Trophoblast cell (in vitro differentiated cells and primary cell): ENCODE results near the gene EGFL8.

Experiments
- DNase-seq, 2 donors: peaks; one replicate each; pipeline ENCODE4 v3.0.0-alpha.2; 2016
- H2AFZ ChIP-seq: 2 replicates; pipeline ENCODE4 v1.6.1; 2013; ENCODE audit warnings: low read length, moderate library complexity, mild to moderate bottlenecking; ENCODE audit not compliant: insufficient read depth, poor library complexity
- H2AK5ac ChIP-seq: 2 replicates; pipeline ENCODE4 v1.6.1; 2013; ENCODE audit warnings: mild to moderate bottlenecking, low read length
- H2BK120ac ChIP-seq: 2 replicates; pipeline ENCODE4 v1.6.1; 2013; ENCODE audit warnings: low read length, mild to moderate bottlenecking, moderate library complexity; ENCODE audit not compliant: insufficient read depth, poor library complexity
- H2BK12ac ChIP-seq: 2 replicates; pipeline ENCODE4 v1.6.1; 2013; ENCODE audit warnings: mild to moderate bottlenecking, low read length, moderate library complexity
- H2BK5ac ChIP-seq: 2 replicates; pipeline ENCODE4 v1.6.1; 2013; ENCODE audit warnings: low read length, low read depth, moderate library complexity, mild to moderate bottlenecking; ENCODE audit not compliant: poor library complexity
- H3K14ac ChIP-seq: 2 replicates; pipeline ENCODE4 v1.6.1; 2013; ENCODE audit warnings: mild to moderate bottlenecking, low read length
- H3K18ac ChIP-seq: 2 replicates; pipeline ENCODE4 v1.6.1; 2013; ENCODE audit warnings: mild to moderate bottlenecking, low read length
- H3K23ac ChIP-seq: 2 replicates; pipeline ENCODE4 v1.6.1; 2013; ENCODE audit warnings: low read length
- H3K27ac ChIP-seq: 2 replicates; pipeline ENCODE4 v1.5.1; 2013; ENCODE audit warnings: low read depth, mild to moderate bottlenecking, inconsistent platforms, low read length, moderate library complexity
- H3K27me3 ChIP-seq: 2 replicates; pipeline ENCODE4 v1.6.1; 2013; ENCODE audit warnings: inconsistent platforms, mild to moderate bottlenecking, low read length, moderate library complexity; ENCODE audit not compliant: insufficient read depth
- H3K36me3 ChIP-seq, 2 experiments: 1 replicate in 1 of 2; 2 replicates in 1 of 2; pipeline ENCODE4 v1.6.1; 2013; ENCODE audit warnings: low read length in 2 of 2, mild to moderate bottlenecking in 2 of 2, moderate library complexity in 1 of 2; ENCODE audit not compliant: insufficient read depth in 2 of 2, control insufficient read depth in 1 of 2
- H3K4ac ChIP-seq: 2 replicates; pipeline ENCODE4 v1.6.1; 2013; ENCODE audit warnings: low read depth, mild to moderate bottlenecking, low read length, moderate library complexity
- H3K4me1 ChIP-seq, 2 experiments: 1 replicate in 1 of 2; 2 replicates in 1 of 2; pipeline ENCODE4 v1.6.1; 2013; ENCODE audit warnings: low read length in 2 of 2, mild to moderate bottlenecking in 2 of 2, moderate library complexity in 1 of 2; ENCODE audit not compliant: insufficient read depth in 2 of 2, control insufficient read depth in 1 of 2
- H3K4me2 ChIP-seq: 2 replicates; pipeline ENCODE4 v1.6.1; 2013; ENCODE audit warnings: inconsistent platforms, mild to moderate bottlenecking, low read length, moderate library complexity
- H3K4me3 ChIP-seq: 2 replicates; pipeline ENCODE4 v1.5.1; 2013; ENCODE audit warnings: mild to moderate bottlenecking, low read depth, low read length, inconsistent platforms
- H3K79me1 ChIP-seq: one replicate; pipeline ENCODE4 v1.6.1; 2013; ENCODE audit warnings: low read length
- H3K79me2 ChIP-seq: 2 replicates; pipeline ENCODE4 v1.6.1; 2013; ENCODE audit warnings: low read length, mild to moderate bottlenecking; ENCODE audit not compliant: control insufficient read depth, insufficient read depth, poor library complexity
- H3K9ac ChIP-seq: 2 replicates; pipeline ENCODE4 v1.6.1; 2013; ENCODE audit warnings: mild to moderate bottlenecking, low read length
- H3K9me3 ChIP-seq: 2 replicates; pipeline ENCODE4 v1.6.1; 2013; ENCODE audit warnings: low read depth, mild to moderate bottlenecking, control low read depth, inconsistent platforms, low read length; ENCODE audit not compliant: insufficient read depth
- H4K12ac ChIP-seq: 2 replicates; pipeline ENCODE4 v1.6.1; 2013; ENCODE audit warnings: low read depth, mild to moderate bottlenecking, low read length, moderate library complexity
- H4K8ac ChIP-seq: 2 replicates; pipeline ENCODE4 v1.6.1; 2013; ENCODE audit warnings: low read depth, mild to moderate bottlenecking, low read length, moderate library complexity
- H4K91ac ChIP-seq: one replicate; pipeline ENCODE4 v1.6.1; 2013; ENCODE audit warnings: low read depth, mild to moderate bottlenecking, low read length, moderate library complexity
- WGBS: extraction: QIAGEN DNeasy Blood & Tissue Kit; methylation state at CpG from one replicate; pipeline ENCODE4 v1.1.7; 2013; ENCODE audit warnings: missing lambda C conversion rate; ENCODE audit not compliant: insufficient read length, insufficient coverage; ENCODE audit errors: extremely low coverage; 5-methylcytosine and 5-hydroxymethylcytosine counted together

The EGFL8 gene

GRCh38 chr6:32177183-32177787, 12.9 kb downstream of the EGFL8 start:
- peak overlapping the region; percentile 79 for H3K4me2 ChIP-seq
- peaks cover 10% of the 10 kb centered on the region for H3K79me2 ChIP-seq
- no peak overlapping the region for H3K23ac ChIP-seq
- peak overlapping the region; percentile 62 for H2BK5ac ChIP-seq
- H4K91ac ChIP-seq = peak overlapping the region; percentile 86
- H2AFZ ChIP-seq = peak overlapping the region; percentile 37
- peak overlapping the region; percentile 69 for H2AK5ac ChIP-seq
- H3K4me3 ChIP-seq = peak overlapping the region; percentile 45
- peaks cover 13 to 32% of the 10 kb centered on the region in 2 experiments for H3K4me1 ChIP-seq
- H3K27me3 ChIP-seq = no peaks in the 10 kb centered on the region
- peak overlapping the region; percentile 65 for H4K12ac ChIP-seq
- no peak for DNase-seq
- peak overlapping the region; percentile 55 for H3K18ac ChIP-seq
- no peak overlapping the region for H2BK12ac ChIP-seq
- peak overlapping the region; percentile 76 for H3K14ac ChIP-seq
- peaks cover 14% of the 10 kb centered on the region for H3K79me1 ChIP-seq
- peak overlapping the region; percentile 58 for H3K4ac ChIP-seq
- H4K8ac ChIP-seq = peak overlapping the region; percentile 91
- peaks cover 14 to 18% of the 10 kb centered on the region in 2 experiments for H3K36me3 ChIP-seq
- peak overlapping the region; percentile 75 for H3K9ac ChIP-seq
- no peaks in the 10 kb centered on the region for H3K9me3 ChIP-seq
- no CpG with 5 or more reads among the region's 20 CpGs for WGBS
- peak overlapping the region; percentile 91 for H3K27ac ChIP-seq
- peak overlapping the region; percentile 53 for H2BK120ac ChIP-seq

GRCh38 chr6:32177788-32178546, 13.6 kb downstream of the EGFL8 start, which contains the start of gene RNF5:
TSS of gene RNF5 (plus strand) at chr6:32178405. CDS start at chr6:32178512, 107 bp downstream.
- no CpG with 5 or more reads among the region's 33 CpGs for WGBS
- Histone ChIP-seq H3K9ac (peak within 1 kb of the TSS; percentile 75), H3K4me1 (peaks cover 11 to 29% of the 10 kb centered on the region in 2 experiments), H2BK12ac (no peak within 1 kb of the TSS), H3K27ac (peak within 1 kb of the TSS; percentile 91), H3K4me2 (peak within 1 kb of the TSS; percentile 79), H2BK5ac (peak within 1 kb of the TSS; percentile 62), H2AK5ac (peak within 1 kb of the TSS; percentile 4), H3K27me3 (no peaks in the 10 kb centered on the region), H4K12ac (peak within 1 kb of the TSS; percentile 65), H3K4ac (peak within 1 kb of the TSS; percentile 58), H3K4me3 (peak within 1 kb of the TSS; percentile 72), H3K79me2 (peaks cover 10% of the 10 kb centered on the region), H2AFZ (peak within 1 kb of the TSS; percentile 38), H3K36me3 (peaks cover 20 to 24% of the 10 kb centered on the region in 2 experiments), H4K8ac (peak within 1 kb of the TSS; percentile 91), H2BK120ac (peak within 1 kb of the TSS; percentile 53), H3K23ac (peak within 1 kb of the TSS; percentile 19), H3K14ac (peak within 1 kb of the TSS; percentile 76), H4K91ac (peak within 1 kb of the TSS; percentile 86), H3K9me3 (no peaks in the 10 kb centered on the region), H3K79me1 (peaks cover 14% of the 10 kb centered on the region), H3K18ac (peak within 1 kb of the TSS; percentile 55)
- DNase-seq = peak; percentile 98 to 100

- peak in 1 of 2 donors; percentile 13 for DNase-seq
- H3K79me1 ChIP-seq = peaks cover 14% of the 10 kb centered on the region
- WGBS = 95% methylated on average over 1 of the region's 24 CpGs
- H3K23ac ChIP-seq = peak overlapping the region; percentile 19
- peak overlapping the region; percentile 16 for H3K4ac ChIP-seq
- no peak overlapping the region for H3K27ac ChIP-seq
- no peak overlapping the region for H2BK5ac ChIP-seq
- no peak overlapping the region for H2BK12ac ChIP-seq
- peak overlapping the region; percentile 33 for H3K14ac ChIP-seq
- peak overlapping the region; percentile 4 for H2AK5ac ChIP-seq
- H3K4me3 ChIP-seq = peak overlapping the region; percentile 72
- H4K8ac ChIP-seq = peak overlapping the region; percentile 44
- H4K12ac ChIP-seq = no peak overlapping the region
- H3K4me1 ChIP-seq = peaks cover 4 to 21% of the 10 kb centered on the region in 2 experiments
- H4K91ac ChIP-seq = peak overlapping the region; percentile 59
- H2BK120ac ChIP-seq = no peak overlapping the region
- H3K27me3 ChIP-seq = no peaks in the 10 kb centered on the region
- H2AFZ ChIP-seq = peak overlapping the region; percentile 38
- peak overlapping the region; percentile 28 for H3K9ac ChIP-seq
- H3K4me2 ChIP-seq = peak overlapping the region; percentile 60
- peaks cover 26 to 32% of the 10 kb centered on the region in 2 experiments for H3K36me3 ChIP-seq
- peaks cover 10% of the 10 kb centered on the region for H3K79me2 ChIP-seq
- H3K9me3 ChIP-seq = no peaks in the 10 kb centered on the region
- peak overlapping the region; percentile 10 for H3K18ac ChIP-seq
These were observed 14.4 kb downstream of the EGFL8 start for GRCh38 chr6:32178547-32179440.
